ENCODE data around the gene CSF3R. TPM values are rescaled to one million over a fixed set of nuclear protein-coding genes. Genes with fewer than 3 reads are reported as not detected.

CSF3R gene
- total RNA-seq, 1 donor from 2014 or later, result not detected

GRCh38 chr1:36476945-36477344 is 5.8 kb downstream of the CSF3R start:
- H3K4me1 Mint-ChIP-seq (ENCODE audit: low read depth, unreplicated experiment), result peaks cover 24% of the 10 kb centered on the region
- peaks cover 13% of the 10 kb centered on the region for H3K27me3 Mint-ChIP-seq (ENCODE audit: unreplicated experiment)
- no peak overlapping the region for H3K4me3 Mint-ChIP-seq (ENCODE audit: unreplicated experiment)
- H3K27ac Mint-ChIP-seq (ENCODE audit: unreplicated experiment), result peak overlapping the region; percentile 99
- no peak for DNase-seq
- TF ChIP-seq CTCF (IDR thresholded peaks at IDR 0.05; ENCODE audit: partially characterized antibody, unreplicated experiment), result no peak
- peaks cover 4% of the 10 kb centered on the region for H3K36me3 Mint-ChIP-seq (ENCODE audit: unreplicated experiment)
- peaks cover 18% of the 10 kb centered on the region for H3K9me3 Mint-ChIP-seq (ENCODE audit: unreplicated experiment)

DNA sequence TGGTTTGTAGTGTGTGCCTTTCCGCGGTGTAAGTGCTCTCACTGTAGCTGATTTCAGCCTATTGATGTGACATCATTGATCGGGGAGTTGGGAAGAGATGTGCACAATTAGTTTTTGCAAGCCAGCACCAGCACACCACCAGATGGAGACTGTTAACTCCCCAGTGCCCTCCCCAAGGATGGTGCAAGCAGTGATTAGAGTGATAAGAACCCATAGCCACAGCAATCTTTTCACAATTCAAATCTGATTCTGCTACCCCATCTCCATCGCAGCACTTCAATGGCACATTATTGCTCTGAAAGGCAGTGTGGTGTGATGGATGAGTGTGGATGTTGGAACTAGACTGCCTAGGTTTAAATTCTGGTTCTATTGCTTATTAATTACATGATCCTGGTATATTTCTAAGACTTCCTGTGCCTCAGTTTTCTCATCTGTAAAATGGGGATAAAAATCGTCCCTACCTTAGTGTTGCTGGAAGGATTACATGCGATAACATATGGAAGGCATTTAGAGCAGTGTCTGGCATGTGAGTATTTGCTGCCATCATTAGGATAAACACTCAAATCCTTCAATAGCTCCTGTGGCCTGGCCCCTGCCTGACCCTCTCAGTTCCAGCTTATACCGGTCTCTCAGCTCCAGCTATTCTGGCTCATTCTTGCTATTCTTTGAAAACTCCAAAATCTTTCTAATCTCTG is 6.7 kb downstream of the CSF3R start:
- Mint-ChIP-seq H3K4me1 (ENCODE audit: low read depth, unreplicated experiment) (peaks cover 24% of the 10 kb centered on the region), H3K4me3 (ENCODE audit: unreplicated experiment) (peak overlapping the region; percentile 64), H3K27ac (ENCODE audit: unreplicated experiment) (peak overlapping the region; percentile 99), H3K27me3 (ENCODE audit: unreplicated experiment) (peaks cover 13% of the 10 kb centered on the region), H3K9me3 (ENCODE audit: unreplicated experiment) (peaks cover 18% of the 10 kb centered on the region), H3K36me3 (ENCODE audit: unreplicated experiment) (peaks cover 4% of the 10 kb centered on the region)
- peak; percentile 35 for DNase-seq
- TF ChIP-seq CTCF (IDR thresholded peaks at IDR 0.05; ENCODE audit: partially characterized antibody, unreplicated experiment), result no peak

- peak overlapping the region; percentile 64 for H3K4me3 Mint-ChIP-seq (ENCODE audit: unreplicated experiment)
- peaks cover 13% of the 10 kb centered on the region for H3K27me3 Mint-ChIP-seq (ENCODE audit: unreplicated experiment)
- H3K4me1 Mint-ChIP-seq (ENCODE audit: low read depth, unreplicated experiment), result peaks cover 24% of the 10 kb centered on the region
- DNase-seq, result peak; percentile 50
- no peak for TF ChIP-seq CTCF (IDR thresholded peaks at IDR 0.05; ENCODE audit: partially characterized antibody, unreplicated experiment)
- peak overlapping the region; percentile 99 for H3K27ac Mint-ChIP-seq (ENCODE audit: unreplicated experiment)
- peaks cover 18% of the 10 kb centered on the region for H3K9me3 Mint-ChIP-seq (ENCODE audit: unreplicated experiment)
- H3K36me3 Mint-ChIP-seq (ENCODE audit: unreplicated experiment), result peaks cover 4% of the 10 kb centered on the region
Measured at GRCh38 chr1:36475341-36475740, 7.4 kb downstream of the CSF3R start.

DNA sequence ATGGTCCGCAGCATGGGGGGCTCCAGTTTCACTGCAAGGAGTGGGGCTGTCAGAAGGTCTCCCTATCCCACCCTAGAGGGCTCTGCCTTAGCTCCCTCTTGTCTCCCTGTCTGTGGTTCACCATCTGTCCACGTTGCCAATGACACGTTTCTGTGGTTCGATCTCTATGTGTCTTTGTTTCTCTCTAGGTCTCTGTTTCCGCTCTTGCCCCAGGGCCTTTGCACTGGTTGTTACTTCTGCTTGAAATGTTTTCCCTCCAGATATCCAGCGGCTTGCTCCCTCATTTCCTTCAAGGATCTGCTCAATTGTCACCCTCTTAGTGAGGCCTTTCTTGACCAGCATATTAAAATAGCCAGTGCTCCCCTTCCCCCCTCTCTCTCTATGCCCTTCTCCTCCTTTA is 10.1 kb downstream of the CSF3R start:
- no peak for TF ChIP-seq CTCF (IDR thresholded peaks at IDR 0.05; ENCODE audit: partially characterized antibody, unreplicated experiment)
- Mint-ChIP-seq H3K27ac (ENCODE audit: unreplicated experiment) (peak overlapping the region; percentile 36), H3K9me3 (ENCODE audit: unreplicated experiment) (peaks cover 16% of the 10 kb centered on the region), H3K4me3 (ENCODE audit: unreplicated experiment) (no peak overlapping the region), H3K36me3 (ENCODE audit: unreplicated experiment) (no peaks in the 10 kb centered on the region), H3K4me1 (ENCODE audit: low read depth, unreplicated experiment) (peaks cover 24% of the 10 kb centered on the region), H3K27me3 (ENCODE audit: unreplicated experiment) (peaks cover 12% of the 10 kb centered on the region)
- DNase-seq, result no peak

DNA sequence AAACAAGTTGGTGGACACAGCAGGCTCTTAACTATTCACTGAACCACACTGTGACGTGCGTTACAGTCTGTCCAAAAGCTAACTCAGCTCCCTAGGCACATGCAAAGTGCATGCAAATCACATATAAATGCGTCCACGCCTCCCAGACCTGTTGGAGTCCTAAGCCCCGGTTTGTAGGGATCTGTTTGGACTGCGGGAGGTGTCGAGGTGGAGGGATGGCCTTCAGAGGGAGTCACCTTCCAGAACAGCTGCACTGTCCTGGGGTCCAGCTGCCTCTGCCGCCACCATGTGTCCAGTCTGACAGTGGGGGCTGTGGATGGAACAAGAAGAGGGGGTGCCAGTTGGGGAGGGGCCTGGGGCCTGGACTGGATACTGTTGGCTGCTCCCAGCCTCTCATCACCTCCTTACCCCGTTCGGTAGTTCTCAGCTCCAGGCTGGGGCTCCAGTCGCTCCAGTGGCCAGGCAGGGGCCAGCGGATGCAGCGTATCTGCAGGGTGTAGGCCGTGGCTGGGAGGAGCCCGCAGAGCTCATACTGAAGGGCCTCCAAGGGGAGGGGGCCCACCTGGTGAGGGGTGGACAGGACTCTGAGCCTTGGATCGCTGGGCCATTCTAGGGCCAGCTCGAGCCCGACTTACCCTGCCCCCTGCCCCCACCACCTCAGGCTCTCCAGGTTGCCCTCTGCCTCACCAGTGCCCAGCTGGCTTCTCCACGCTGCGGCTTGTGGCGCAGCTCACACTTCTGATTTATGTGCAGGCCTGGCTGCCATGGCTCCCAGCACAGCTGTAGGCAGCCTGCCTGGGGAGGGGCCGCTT is 10.7 kb downstream of the CSF3R start:
- TF ChIP-seq CTCF (IDR thresholded peaks at IDR 0.05; ENCODE audit: partially characterized antibody, unreplicated experiment), result no peak
- peak; percentile 37 for DNase-seq
- Mint-ChIP-seq H3K27ac (ENCODE audit: unreplicated experiment) (no peak overlapping the region), H3K9me3 (ENCODE audit: unreplicated experiment) (peaks cover 16% of the 10 kb centered on the region), H3K4me1 (ENCODE audit: low read depth, unreplicated experiment) (peaks cover 24% of the 10 kb centered on the region), H3K4me3 (ENCODE audit: unreplicated experiment) (no peak overlapping the region), H3K36me3 (ENCODE audit: unreplicated experiment) (no peaks in the 10 kb centered on the region), H3K27me3 (ENCODE audit: unreplicated experiment) (peaks cover 12% of the 10 kb centered on the region)

Data from glutamatergic neuron (in vitro differentiated cells).